Measurements from ENCODE around the gene AKAP7.

The AKAP7 gene

GRCh38 chr6:131143319-131143718, 8.1 kb downstream of the AKAP7 start:
- in situ Hi-C loops (cut with HindIII; ENCODE audit: low sequenced_read_pairs), result no loop called here
- H3K4me3 ChIP-seq (ENCODE audit: low read depth, low read length), result no peak overlapping the region
- DNase-seq (ENCODE audit: low read depth), result no peak
- TF ChIP-seq CTCF (IDR thresholded peaks at IDR 0.05; ENCODE audit: low read depth, low read length, missing control alignments), result no peak

GRCh38 chr6:131146865-131147264, 11.6 kb downstream of the AKAP7 start:
- in situ Hi-C loops (cut with HindIII; ENCODE audit: low sequenced_read_pairs), result no loop called here
- no peak for DNase-seq (ENCODE audit: low read depth)
- no peak overlapping the region for H3K4me3 ChIP-seq (ENCODE audit: low read depth, low read length)
- TF ChIP-seq CTCF (IDR thresholded peaks at IDR 0.05; ENCODE audit: low read depth, low read length, missing control alignments), result no peak

- no peak overlapping the region for H3K4me3 ChIP-seq (ENCODE audit: low read depth, low read length)
- no peak for TF ChIP-seq CTCF (IDR thresholded peaks at IDR 0.05; ENCODE audit: low read depth, low read length, missing control alignments)
- no peak for DNase-seq (ENCODE audit: low read depth)
- in situ Hi-C loops (cut with HindIII; ENCODE audit: low sequenced_read_pairs), result no loop called here
Measured at GRCh38 chr6:131156411-131156810, 21.1 kb downstream of the AKAP7 start.

- TF ChIP-seq CTCF (IDR thresholded peaks at IDR 0.05; ENCODE audit: low read depth, low read length, missing control alignments), result no peak
- peak; percentile 44 for DNase-seq (ENCODE audit: low read depth)
- H3K4me3 ChIP-seq (ENCODE audit: low read depth, low read length), result no peak overlapping the region
- in situ Hi-C loops (cut with HindIII; ENCODE audit: low sequenced_read_pairs), result no loop called here
Measured at GRCh38 chr6:131159578-131159977, 24.3 kb downstream of the AKAP7 start.

- no peak for DNase-seq (ENCODE audit: low read depth)
- in situ Hi-C loops (cut with HindIII; ENCODE audit: low sequenced_read_pairs), result no loop called here
- no peak overlapping the region for H3K4me3 ChIP-seq (ENCODE audit: low read depth, low read length)
- TF ChIP-seq CTCF (IDR thresholded peaks at IDR 0.05; ENCODE audit: low read depth, low read length, missing control alignments), result no peak
Measured at GRCh38 chr6:131160254-131160758, 25.0 kb downstream of the AKAP7 start.

GRCh38 chr6:131161987-131162386, 26.7 kb downstream of the AKAP7 start:
- no peak for TF ChIP-seq CTCF (IDR thresholded peaks at IDR 0.05; ENCODE audit: low read depth, low read length, missing control alignments)
- H3K4me3 ChIP-seq (ENCODE audit: low read depth, low read length), result no peak overlapping the region
- in situ Hi-C loops (cut with HindIII; ENCODE audit: low sequenced_read_pairs), result no loop called here
- DNase-seq (ENCODE audit: low read depth), result no peak

- no peak for DNase-seq (ENCODE audit: low read depth)
Measured at GRCh38 chr6:131163886-131164285, 28.6 kb downstream of the AKAP7 start.

More at GRCh38 chr6:131163886-131164285, 28.6 kb downstream of the AKAP7 start:
- in situ Hi-C loops (cut with HindIII; ENCODE audit: low sequenced_read_pairs), result no loop called here
- no peak for TF ChIP-seq CTCF (IDR thresholded peaks at IDR 0.05; ENCODE audit: low read depth, low read length, missing control alignments)
- H3K4me3 ChIP-seq (ENCODE audit: low read depth, low read length), result no peak overlapping the region
